ENCODE data around the gene NLGN1.

The NLGN1 gene

DNA sequence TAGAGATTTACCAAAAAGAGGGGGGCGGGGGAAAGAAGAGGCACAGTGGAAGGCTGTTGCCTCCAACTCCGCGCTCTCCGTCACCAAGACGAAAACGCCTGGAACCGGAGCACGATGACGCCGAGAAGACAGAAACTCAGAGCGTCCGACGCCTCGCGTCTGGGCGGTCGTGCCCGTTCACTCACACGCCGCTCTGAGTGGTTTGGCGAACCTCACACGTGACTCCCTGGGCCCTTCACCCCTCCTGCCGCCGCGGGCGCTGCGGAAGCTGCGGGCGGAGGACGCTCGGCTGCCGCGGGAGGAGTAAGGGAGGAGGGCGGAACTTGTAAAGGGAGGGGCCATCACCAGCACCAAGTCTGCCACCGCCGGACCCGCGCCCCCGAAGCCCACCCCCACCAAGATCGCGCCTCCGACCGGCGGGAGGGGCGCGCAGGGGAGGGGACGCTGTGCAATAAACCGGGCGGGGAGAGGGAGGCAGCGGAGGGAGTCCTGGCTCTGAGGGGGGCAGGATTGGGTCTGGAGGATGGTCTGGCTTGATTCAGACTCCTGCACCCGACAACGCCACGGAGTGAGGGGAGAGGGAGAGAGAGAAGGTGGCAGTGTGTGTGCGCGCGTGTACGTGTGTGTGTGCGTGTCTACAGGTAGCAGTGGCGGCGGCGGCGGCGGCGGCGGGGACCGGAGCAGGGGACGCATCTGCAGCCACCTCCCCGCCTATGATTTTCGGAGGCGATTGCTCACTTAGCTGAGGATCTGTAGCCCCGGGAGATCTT is 1.9 kb upstream of the NLGN1 start:
- ATAC-seq = peak; percentile 84
- TF ChIP-seq OSR1 (CRISPR knock-in tag; IDR thresholded peaks at IDR 0.05) (no peak), PATZ1 (CRISPR knock-in tag; IDR thresholded peaks at IDR 0.05; ENCODE audit: borderline replicate concordance) (0 out of 2 replicates have a peak, but pooled peaks have one; percentile 59), SNAI2 (CRISPR knock-in tag; IDR thresholded peaks at IDR 0.05) (no peak)

DNA sequence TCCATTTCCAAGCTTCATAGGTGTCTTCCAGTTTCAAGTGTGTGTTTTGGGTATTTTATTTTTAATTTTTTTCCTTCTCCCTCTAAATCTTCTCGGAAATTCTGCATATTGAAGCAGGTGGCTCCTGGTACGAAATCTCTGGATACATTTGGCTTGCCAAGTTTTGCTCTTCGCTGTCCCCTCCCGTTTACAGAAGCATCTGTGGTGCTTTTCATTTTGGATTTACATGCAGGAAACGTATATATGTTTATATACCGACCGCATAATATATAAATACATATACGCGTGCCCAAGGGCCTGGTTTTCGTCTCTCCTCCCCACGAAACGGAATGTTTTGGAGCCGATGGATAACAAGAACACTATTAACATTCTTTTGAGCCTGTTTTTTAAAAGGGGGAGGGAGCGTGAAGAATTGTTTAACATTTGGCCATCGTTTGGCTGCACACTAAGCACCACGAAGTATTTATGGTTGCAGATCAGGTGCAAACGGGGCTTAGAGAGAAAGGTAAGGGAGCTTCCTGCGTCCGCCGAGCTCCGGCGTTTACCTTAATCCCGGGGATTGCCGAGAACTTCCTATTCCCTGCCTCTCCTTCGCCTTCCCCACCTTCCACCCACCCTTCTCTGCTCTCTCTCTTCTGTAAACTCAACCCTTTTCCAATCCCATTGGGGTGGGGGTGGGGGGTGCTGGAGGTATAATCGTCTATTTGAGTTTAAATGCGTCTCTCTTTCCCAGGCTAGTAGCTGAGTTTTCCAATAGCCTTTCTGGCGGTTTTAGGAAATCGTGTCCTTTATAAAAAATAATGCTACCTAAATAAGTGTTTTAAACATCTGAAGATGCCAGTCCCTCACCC is 1.1 kb upstream of the NLGN1 start:
- no peak for ATAC-seq
- no peak for TF ChIP-seq RARB (CRISPR knock-in tag; IDR thresholded peaks at IDR 0.05)
- TF ChIP-seq ZC3H10 (CRISPR knock-in tag; IDR thresholded peaks at IDR 0.05) = no peak
- TF ChIP-seq ZFP3 (CRISPR knock-in tag; IDR thresholded peaks at IDR 0.05) = no peak
- TF ChIP-seq, protein P1, sequence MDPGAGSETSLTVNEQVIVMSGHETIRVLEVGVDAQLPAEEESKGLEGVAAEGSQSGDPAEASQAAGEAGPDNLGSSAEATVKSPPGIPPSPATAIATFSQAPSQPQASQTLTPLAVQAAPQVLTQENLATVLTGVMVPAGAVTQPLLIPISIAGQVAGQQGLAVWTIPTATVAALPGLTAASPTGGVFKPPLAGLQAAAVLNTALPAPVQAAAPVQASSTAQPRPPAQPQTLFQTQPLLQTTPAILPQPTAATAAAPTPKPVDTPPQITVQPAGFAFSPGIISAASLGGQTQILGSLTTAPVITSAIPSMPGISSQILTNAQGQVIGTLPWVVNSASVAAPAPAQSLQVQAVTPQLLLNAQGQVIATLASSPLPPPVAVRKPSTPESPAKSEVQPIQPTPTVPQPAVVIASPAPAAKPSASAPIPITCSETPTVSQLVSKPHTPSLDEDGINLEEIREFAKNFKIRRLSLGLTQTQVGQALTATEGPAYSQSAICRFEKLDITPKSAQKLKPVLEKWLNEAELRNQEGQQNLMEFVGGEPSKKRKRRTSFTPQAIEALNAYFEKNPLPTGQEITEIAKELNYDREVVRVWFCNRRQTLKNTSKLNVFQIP (CRISPR knock-in tag; IDR thresholded peaks at IDR 0.05; ENCODE audit: borderline replicate concordance, low read depth) = no peak
- no peak for TF ChIP-seq SNAI2 (CRISPR knock-in tag; IDR thresholded peaks at IDR 0.05)
- TF ChIP-seq, protein P2, sequence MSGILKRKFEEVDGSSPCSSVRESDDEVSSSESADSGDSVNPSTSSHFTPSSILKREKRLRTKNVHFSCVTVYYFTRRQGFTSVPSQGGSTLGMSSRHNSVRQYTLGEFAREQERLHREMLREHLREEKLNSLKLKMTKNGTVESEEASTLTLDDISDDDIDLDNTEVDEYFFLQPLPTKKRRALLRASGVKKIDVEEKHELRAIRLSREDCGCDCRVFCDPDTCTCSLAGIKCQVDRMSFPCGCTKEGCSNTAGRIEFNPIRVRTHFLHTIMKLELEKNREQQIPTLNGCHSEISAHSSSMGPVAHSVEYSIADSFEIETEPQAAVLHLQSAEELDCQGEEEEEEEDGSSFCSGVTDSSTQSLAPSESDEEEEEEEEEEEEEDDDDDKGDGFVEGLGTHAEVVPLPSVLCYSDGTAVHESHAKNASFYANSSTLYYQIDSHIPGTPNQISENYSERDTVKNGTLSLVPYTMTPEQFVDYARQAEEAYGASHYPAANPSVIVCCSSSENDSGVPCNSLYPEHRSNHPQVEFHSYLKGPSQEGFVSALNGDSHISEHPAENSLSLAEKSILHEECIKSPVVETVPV (CRISPR knock-in tag; IDR thresholded peaks at IDR 0.05) = no peak
- no peak for TF ChIP-seq CREB5 (CRISPR knock-in tag; IDR thresholded peaks at IDR 0.05; ENCODE audit: low read depth)
- TF ChIP-seq PPARA (CRISPR knock-in tag; IDR thresholded peaks at IDR 0.05; ENCODE audit: borderline replicate concordance) = no peak
- no peak for TF ChIP-seq ZNF8 (CRISPR knock-in tag; IDR thresholded peaks at IDR 0.05)
- TF ChIP-seq BACH2 (CRISPR knock-in tag; IDR thresholded peaks at IDR 0.05; ENCODE audit: borderline replicate concordance) = no peak

- TF ChIP-seq CSDC2 (CRISPR knock-in tag; IDR thresholded peaks at IDR 0.05) (no peak), BACH2 (CRISPR knock-in tag; IDR thresholded peaks at IDR 0.05; ENCODE audit: borderline replicate concordance) (no peak), ZNF8 (CRISPR knock-in tag; IDR thresholded peaks at IDR 0.05) (no peak)
- TF ChIP-seq, protein P3, sequence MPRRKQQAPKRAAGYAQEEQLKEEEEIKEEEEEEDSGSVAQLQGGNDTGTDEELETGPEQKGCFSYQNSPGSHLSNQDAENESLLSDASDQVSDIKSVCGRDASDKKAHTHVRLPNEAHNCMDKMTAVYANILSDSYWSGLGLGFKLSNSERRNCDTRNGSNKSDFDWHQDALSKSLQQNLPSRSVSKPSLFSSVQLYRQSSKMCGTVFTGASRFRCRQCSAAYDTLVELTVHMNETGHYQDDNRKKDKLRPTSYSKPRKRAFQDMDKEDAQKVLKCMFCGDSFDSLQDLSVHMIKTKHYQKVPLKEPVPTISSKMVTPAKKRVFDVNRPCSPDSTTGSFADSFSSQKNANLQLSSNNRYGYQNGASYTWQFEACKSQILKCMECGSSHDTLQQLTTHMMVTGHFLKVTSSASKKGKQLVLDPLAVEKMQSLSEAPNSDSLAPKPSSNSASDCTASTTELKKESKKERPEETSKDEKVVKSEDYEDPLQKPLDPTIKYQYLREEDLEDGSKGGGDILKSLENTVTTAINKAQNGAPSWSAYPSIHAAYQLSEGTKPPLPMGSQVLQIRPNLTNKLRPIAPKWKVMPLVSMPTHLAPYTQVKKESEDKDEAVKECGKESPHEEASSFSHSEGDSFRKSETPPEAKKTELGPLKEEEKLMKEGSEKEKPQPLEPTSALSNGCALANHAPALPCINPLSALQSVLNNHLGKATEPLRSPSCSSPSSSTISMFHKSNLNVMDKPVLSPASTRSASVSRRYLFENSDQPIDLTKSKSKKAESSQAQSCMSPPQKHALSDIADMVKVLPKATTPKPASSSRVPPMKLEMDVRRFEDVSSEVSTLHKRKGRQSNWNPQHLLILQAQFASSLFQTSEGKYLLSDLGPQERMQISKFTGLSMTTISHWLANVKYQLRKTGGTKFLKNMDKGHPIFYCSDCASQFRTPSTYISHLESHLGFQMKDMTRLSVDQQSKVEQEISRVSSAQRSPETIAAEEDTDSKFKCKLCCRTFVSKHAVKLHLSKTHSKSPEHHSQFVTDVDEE (CRISPR knock-in tag; IDR thresholded peaks at IDR 0.05) = no peak
- ATAC-seq = peak; percentile 21
Measured at GRCh38 chr3:173398111-173398479, 551 bp downstream of the NLGN1 start.

DNA sequence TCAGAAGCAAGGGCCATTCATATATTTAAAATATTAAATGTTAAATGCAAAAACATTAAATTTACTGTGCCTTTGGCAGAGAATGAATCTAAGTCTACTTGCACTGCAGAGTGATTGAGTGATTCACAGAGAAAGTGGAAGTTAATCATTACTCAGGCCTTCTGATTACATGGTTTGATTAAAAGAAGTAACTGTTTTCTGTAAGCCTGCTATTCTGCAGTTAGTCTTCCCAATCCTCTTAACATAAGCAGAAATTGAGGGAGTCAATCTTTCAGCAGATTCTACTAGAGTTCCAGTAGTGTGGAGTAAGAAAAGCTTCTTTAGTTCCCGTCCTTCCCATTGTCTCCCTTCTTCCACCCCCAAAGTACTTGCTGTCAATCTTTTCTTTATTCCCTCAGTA is 1.5 kb downstream of the NLGN1 start:
- ATAC-seq = no peak
- no peak for TF ChIP-seq GLIS3 (CRISPR knock-in tag; IDR thresholded peaks at IDR 0.05)
- no peak for TF ChIP-seq RARB (CRISPR knock-in tag; IDR thresholded peaks at IDR 0.05)
- no peak for TF ChIP-seq TCF4 (CRISPR knock-in tag; IDR thresholded peaks at IDR 0.05; ENCODE audit: borderline replicate concordance)
- TF ChIP-seq ZNF565 (CRISPR knock-in tag; conservative IDR thresholded peaks at IDR 0.05; ENCODE audit: low read depth) = no peak
- TF ChIP-seq ZFP30 (CRISPR knock-in tag; IDR thresholded peaks at IDR 0.05) = no peak
- no peak for TF ChIP-seq ESRRG (CRISPR knock-in tag; IDR thresholded peaks at IDR 0.05)
- no peak for TF ChIP-seq CSDC2 (CRISPR knock-in tag; IDR thresholded peaks at IDR 0.05)
- TF ChIP-seq, protein P1 (CRISPR knock-in tag; IDR thresholded peaks at IDR 0.05; ENCODE audit: borderline replicate concordance, low read depth) = no peak
- no peak for TF ChIP-seq ARNTL (CRISPR knock-in tag; IDR thresholded peaks at IDR 0.05; ENCODE audit: borderline replicate concordance, low read depth)
- no peak for TF ChIP-seq ZNF70 (CRISPR knock-in tag; IDR thresholded peaks at IDR 0.05)
- no peak for TF ChIP-seq BACH2 (CRISPR knock-in tag; IDR thresholded peaks at IDR 0.05; ENCODE audit: borderline replicate concordance)
- no peak for TF ChIP-seq OSR1 (CRISPR knock-in tag; IDR thresholded peaks at IDR 0.05)

Data from SK-N-SH treated with all-trans-retinoic acid at 6 μM for 48 hours (cell line).